ENCODE results near the gene TMEM201.

TMEM201 gene

GRCh38 chr1:9626201-9626608 is 37.5 kb downstream of the TMEM201 start:
- peak; percentile 41 for DNase-seq

GRCh38 chr1:9628541-9629444 is 40.1 kb downstream of the TMEM201 start:
- peak; percentile 75 for DNase-seq

- DNase-seq, result peak; percentile 78
These were observed 40.9 kb downstream of the TMEM201 start for GRCh38 chr1:9629445-9630201.

- peak; percentile 19 for DNase-seq
These were observed 41.8 kb downstream of the TMEM201 start for GRCh38 chr1:9630331-9631111.

- no peak for DNase-seq
These were observed 42.9 kb downstream of the TMEM201 start for GRCh38 chr1:9631613-9632012.

GRCh38 chr1:9633493-9633892 is 44.8 kb downstream of the TMEM201 start:
- DNase-seq, result no peak

GRCh38 chr1:9634582-9634981 is 45.9 kb downstream of the TMEM201 start:
- DNase-seq, result no peak

GRCh38 chr1:9639227-9639626 is 50.5 kb downstream of the TMEM201 start:
- DNase-seq, result no peak

GRCh38 chr1:9643351-9644256 is 54.9 kb downstream of the TMEM201 start:
- DNase-seq, result no peak

- DNase-seq, result no peak
These were observed 57.3 kb downstream of the TMEM201 start for GRCh38 chr1:9646037-9646436.

- no peak for DNase-seq
These were observed 59.5 kb downstream of the TMEM201 start for GRCh38 chr1:9648171-9648570.

- DNase-seq, result no peak
These were observed 61.1 kb downstream of the TMEM201 start for GRCh38 chr1:9649769-9650168.

- DNase-seq, result no peak
These were observed 62.5 kb downstream of the TMEM201 start for GRCh38 chr1:9651220-9651564.

- peak; percentile 41 for DNase-seq
These were observed 63.1 kb downstream of the TMEM201 start, which contains the start of gene PIK3CD for GRCh38 chr1:9651565-9652378. Gene PIK3CD (plus strand): TSS chr1:9651731. CDS start chr1:9710456, 58,725 bp downstream.

GRCh38 chr1:9652379-9653209 is 63.9 kb downstream of the TMEM201 start:
- DNase-seq, result peak; percentile 83

- no peak for DNase-seq
These were observed 64.4 kb downstream of the TMEM201 start for GRCh38 chr1:9653210-9653490.

GRCh38 chr1:9653491-9654050 is 64.9 kb downstream of the TMEM201 start:
- peak; percentile 44 for DNase-seq

GRCh38 chr1:9654051-9654833 is 65.5 kb downstream of the TMEM201 start:
- DNase-seq, result peak; percentile 25
